ENCODE data around the gene CHMP3. TPM values are rescaled to one million over a fixed set of nuclear protein-coding genes. Genes with fewer than 3 reads are reported as not detected.

CHMP3 gene
- total RNA-seq, 1 experiment from 2014 or later: 63.4 TPM

- TF ChIP-seq REST (IDR thresholded peaks at IDR 0.05; ENCODE audit: low read depth): no peak
- TF ChIP-seq ZFX (IDR thresholded peaks at IDR 0.05): no peak
- no peak for TF ChIP-seq ELF1 (IDR thresholded peaks at IDR 0.05; ENCODE audit: borderline replicate concordance, low read depth)
- TF ChIP-seq CTCF (IDR thresholded peaks at IDR 0.05 in 2 of 3, conservative IDR thresholded peaks at IDR 0.05 in 1 of 3; ENCODE audit: borderline replicate concordance in 1 of 3, insufficient read depth in 1 of 3, low read depth in 2 of 3, low read length in 2 of 3): no peak
- TF ChIP-seq JUND (IDR thresholded peaks at IDR 0.05): no peak
- no peak for TF ChIP-seq SRF (IDR thresholded peaks at IDR 0.05; ENCODE audit: low read depth)
- no peak for TF ChIP-seq RAD21 (IDR thresholded peaks at IDR 0.05; ENCODE audit: low read depth)
- Histone ChIP-seq H3K9me2 (ENCODE audit: insufficient read depth) (no peaks in the 10 kb centered on the region), H3K9ac (ENCODE audit: low read length) (no peak overlapping the region), H3K4me2 (ENCODE audit: low read length) (no peak overlapping the region), H3K9me3 (ENCODE audit: control insufficient read depth in 1 of 2, insufficient read depth in 1 of 2, low read depth in 1 of 2, low read length in 2 of 2) (no peaks in the 10 kb centered on the region), H3K36me3 (ENCODE audit: control insufficient read depth in 1 of 2, insufficient read depth in 2 of 2, low read length in 2 of 2) (peaks cover 37 to 41% of the 10 kb centered on the region in 2 experiments; a peak in 3 of 4 replicates), H4K20me1 (ENCODE audit: insufficient read depth) (no peaks in the 10 kb centered on the region), H3K79me2 (ENCODE audit: insufficient read depth, low read length) (no peaks in the 10 kb centered on the region), H3K27me3 (ENCODE audit: insufficient read depth, low read length) (no peaks in the 10 kb centered on the region), H3K4me3 (replicated peaks in 1 of 2; ENCODE audit: low read depth in 1 of 2, low read length in 2 of 2) (no peak overlapping the region), H3K27ac (ENCODE audit: low read depth, low read length) (no peak overlapping the region), H2AFZ (ENCODE audit: low read depth, low read length, poor library complexity, severe bottlenecking) (no peak overlapping the region), H3K4me1 (ENCODE audit: control insufficient read depth in 1 of 2, insufficient read depth in 2 of 2, low read length in 2 of 2) (no peaks in the 10 kb centered on the region)
- RAD21 ChIA-PET (ENCODE audit: low non-redundant PET in 1 of 2, low total read pairs in 2 of 2, uncharacterized antibody in 2 of 2, unreplicated experiment in 2 of 2): no interaction called here
- ATAC-seq: no peak
- intact Hi-C loops (cut with micrococcal nuclease): no loop called here
- POLR2A ChIA-PET: no interaction called here
- no peak for DNase-seq (ENCODE audit: low read depth, low spot score)
- BruUV-seq (replicated peaks): no TSS peak
- CTCF ChIA-PET: no interaction called here
Measured at GRCh38 chr2:86470890-86471289, 92.4 kb downstream of the CHMP3 start.

Data from HCT116 (cell line).